Cardiac fibroblast (primary cell): ENCODE measurements around the gene DGAT2.

Source experiments
- DNase-seq, 2 donors: peaks; one replicate each; pipeline versions ENCODE4 v3.0.0 to v3.0.0-alpha.2; 2010; ENCODE audit warnings: low read depth in 2 of 2
- H3K4me3 ChIP-seq, 2 donors: replicated peaks in 1 of 2; 1 replicate in 1 of 2; 2 replicates in 1 of 2; pipeline ENCODE4 v1.5.1; 2011; ENCODE audit warnings: low read depth in 2 of 2, low read length in 2 of 2, mild to moderate bottlenecking in 2 of 2, moderate library complexity in 1 of 2
- CTCF ChIP-seq: IDR thresholded peaks from one replicate; pipeline ENCODE4 v1.5.1; 2011; ENCODE audit warnings: low read depth, mild to moderate bottlenecking, low read length, inconsistent platforms

The DGAT2 gene

DNA sequence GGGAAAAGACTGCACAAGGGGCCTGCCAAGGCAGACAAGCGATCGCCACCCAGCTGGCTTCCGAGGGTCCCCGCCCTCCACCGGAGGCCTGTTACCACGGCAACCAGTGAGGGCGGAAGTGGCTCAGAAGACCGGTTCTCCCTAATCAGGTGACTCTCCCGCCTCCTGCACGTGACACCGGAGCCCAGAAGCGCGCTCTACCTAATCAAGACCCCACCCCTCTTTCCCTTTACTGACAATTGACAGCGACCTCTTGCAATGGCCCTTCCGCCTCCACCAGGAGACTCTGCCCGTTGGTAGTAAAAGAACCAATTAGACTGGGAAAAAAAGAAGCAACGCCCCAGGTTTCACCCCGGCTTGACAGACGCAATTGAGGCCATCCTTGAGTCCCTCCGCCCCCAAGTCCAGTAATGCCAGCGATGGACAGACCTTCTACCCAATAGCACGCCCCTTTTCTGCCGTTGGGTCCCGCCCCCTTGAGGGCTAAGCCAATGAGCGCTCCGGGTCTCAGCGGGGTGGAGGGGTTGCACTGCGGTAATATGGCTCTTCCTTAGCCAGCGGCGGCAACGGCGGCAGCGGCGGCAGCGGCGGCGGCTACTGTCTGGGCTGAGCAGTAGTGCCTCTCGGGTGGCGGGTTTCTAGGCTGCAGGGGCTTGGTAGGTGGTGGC lies 46.2 kb downstream of the DGAT2 start, which contains the start of gene UVRAG:
TSS of gene UVRAG (plus strand) at position 534 of the 668 bp plus-strand sequence. CDS start 198 bp downstream, outside the sequence.
- H3K4me3 ChIP-seq = peak within 1 kb of the TSS; percentile 84 to 86
- DNase-seq = peak; percentile 100
- no peak for TF ChIP-seq CTCF

DNA sequence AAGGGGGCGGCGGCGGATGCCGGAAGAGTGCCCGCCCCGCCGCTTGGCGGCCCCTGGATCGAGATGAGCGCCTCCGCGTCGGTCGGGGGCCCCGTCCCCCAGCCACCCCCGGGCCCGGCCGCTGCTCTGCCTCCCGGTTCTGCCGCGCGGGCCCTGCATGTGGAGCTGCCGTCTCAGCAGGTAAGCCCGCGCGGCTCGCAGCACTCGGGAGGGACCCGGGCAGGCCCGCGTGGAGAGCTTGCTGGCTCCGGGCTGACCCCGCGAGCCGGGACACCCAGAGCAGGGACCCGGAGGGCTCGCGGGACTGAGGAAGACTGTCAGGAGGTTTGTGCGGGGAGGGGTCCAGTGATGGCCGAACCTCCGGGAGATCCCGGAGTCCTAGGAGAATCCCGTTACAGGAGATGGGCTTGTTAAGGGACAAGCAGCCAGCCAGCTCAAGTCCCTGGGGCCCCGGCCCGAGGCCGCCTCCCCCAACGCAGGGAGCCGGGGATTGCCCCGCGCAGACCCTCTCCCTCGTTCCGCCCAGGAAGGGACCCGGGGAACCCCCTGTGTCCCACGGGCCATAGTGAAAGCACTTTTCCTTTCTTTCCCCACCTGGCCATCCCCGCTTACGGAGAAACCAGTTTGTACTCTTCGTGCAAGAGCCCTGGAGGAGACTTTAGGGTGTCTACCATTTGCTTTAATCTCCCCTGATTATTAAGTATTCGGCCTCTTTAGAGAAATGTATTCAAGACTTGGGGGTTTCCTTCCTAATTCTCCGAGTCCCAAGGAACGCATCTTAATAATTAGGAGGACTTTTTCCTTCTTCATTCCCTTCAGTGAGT lies 47.0 kb downstream of the DGAT2 start:
- peak overlapping the region; percentile 84 to 86 for H3K4me3 ChIP-seq
- no peak for TF ChIP-seq CTCF
- DNase-seq = peak in 1 of 2 donors; percentile 41

DNA sequence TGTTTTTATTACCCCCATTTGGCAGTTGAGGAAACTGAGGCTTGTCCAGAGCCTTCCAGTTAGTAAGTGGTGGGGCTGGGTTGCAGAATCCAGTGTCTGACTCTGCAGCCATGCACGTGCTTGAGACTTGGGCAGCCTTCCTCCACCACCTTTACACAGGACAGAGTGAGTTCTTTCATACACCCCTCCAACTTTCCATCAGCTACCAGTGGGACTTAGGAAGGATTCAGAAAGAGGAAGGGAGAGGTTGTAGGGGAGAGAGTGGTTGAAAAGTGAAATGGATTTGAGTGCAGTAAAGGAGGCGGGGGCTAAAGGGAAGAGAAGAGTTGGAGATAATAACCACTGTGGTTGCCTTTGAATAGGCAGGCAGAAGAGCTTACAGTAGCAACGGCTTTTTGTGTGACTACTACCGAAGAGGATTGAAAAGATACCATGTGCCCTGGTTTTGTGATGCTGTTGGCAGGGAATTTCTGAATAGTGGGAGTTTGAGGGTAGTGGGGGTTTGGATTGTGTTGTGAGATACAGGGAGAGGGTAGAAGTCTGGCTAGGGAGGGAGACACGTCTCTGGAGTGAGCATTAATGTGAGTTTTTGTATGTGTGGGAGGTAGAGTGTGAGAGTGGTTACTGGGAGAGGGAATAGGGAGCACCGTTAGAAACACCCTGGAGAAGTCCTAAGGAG lies 48.1 kb downstream of the DGAT2 start:
- peak overlapping the region; percentile 84 to 86 for H3K4me3 ChIP-seq
- TF ChIP-seq CTCF = no peak
- peak; percentile 18 to 21 for DNase-seq

DNA sequence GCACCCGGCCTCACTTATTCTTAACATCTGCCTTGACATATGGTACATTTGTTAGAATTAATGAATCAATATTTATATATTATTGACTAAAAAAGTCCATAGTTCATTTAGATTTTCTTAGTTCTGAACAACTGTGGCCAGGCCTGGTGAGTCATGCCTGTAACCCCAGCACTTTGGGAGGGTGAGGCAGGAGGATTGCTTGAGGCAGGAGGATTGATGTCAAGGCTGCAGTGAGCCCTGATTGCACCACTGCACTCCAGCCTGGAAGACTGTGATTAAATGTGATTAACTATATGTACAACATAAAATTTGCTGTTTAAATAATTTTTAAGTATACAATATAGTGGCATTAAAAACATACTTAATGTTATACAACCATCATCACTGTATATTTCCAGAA lies 52.1 kb downstream of the DGAT2 start:
- TF ChIP-seq CTCF = no peak
- H3K4me3 ChIP-seq = no peak overlapping the region
- DNase-seq = peak; percentile 48 to 59

GRCh38 chr11:75821202-75821601 lies 52.6 kb downstream of the DGAT2 start:
- no peak overlapping the region for H3K4me3 ChIP-seq
- DNase-seq = no peak
- no peak for TF ChIP-seq CTCF

- no peak for TF ChIP-seq CTCF
- DNase-seq = no peak
- H3K4me3 ChIP-seq = no peak overlapping the region
These were observed 54.0 kb downstream of the DGAT2 start for GRCh38 chr11:75822541-75822940.
